ENCODE measurements around the gene GLT8D1.

GRCh38 chr3:52714335-52715302 lies 9.0 kb upstream of the GLT8D1 start:
- TF ChIP-seq CTCF (IDR thresholded peaks at IDR 0.05) (no peak), JUN (IDR thresholded peaks at IDR 0.05) (no peak), POLR2A (IDR thresholded peaks at IDR 0.05; ENCODE audit: low read length) (no peak), SMC3 (IDR thresholded peaks at IDR 0.05) (no peak), KDM5A (IDR thresholded peaks at IDR 0.05) (no peak), USF2 (IDR thresholded peaks at IDR 0.05) (no peak)

Data from A549 (cell line).